GM03348 (cell line): ENCODE data around the gene ADCK1.
A peak's percentile ranks its signal among the peaks of the same experiment; 100 is the strongest.
"Not testable (repeated sequence)": the region's sequence is repeated elsewhere in the genome, so short reads cannot be mapped to it uniquely, and the experiment has no call there.

Experiments
- DNase-seq: peaks from one replicate; pipeline ENCODE4 v3.0.0; 2012; ENCODE audit warnings: low spot score

Gene ADCK1

GRCh38 chr14:77812028-77812427, 12.1 kb downstream of the ADCK1 start:
- no peak for DNase-seq

DNA sequence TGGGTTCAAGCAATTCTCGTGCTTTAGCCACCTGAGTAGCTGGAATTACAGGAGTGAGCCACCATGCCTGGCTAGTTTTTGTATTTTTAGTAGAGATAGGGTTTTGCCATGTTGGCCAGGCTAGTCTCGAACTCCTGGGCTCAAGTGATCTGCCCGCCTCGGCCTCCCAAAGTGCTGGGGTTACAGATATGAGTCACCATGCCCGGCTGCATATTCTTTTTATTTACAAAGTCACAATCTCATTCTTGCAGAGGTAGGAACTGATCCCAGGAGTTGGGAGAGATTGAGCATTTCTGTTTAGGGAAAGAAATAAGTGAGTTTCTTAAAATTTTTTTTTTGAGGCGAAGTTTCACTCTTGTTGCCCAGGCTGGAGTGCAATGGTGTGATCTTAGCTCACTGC, 12.8 kb downstream of the ADCK1 start:
- not testable (repeated sequence) for DNase-seq

GRCh38 chr14:77822307-77822706, 22.4 kb downstream of the ADCK1 start:
- no peak for DNase-seq

DNA sequence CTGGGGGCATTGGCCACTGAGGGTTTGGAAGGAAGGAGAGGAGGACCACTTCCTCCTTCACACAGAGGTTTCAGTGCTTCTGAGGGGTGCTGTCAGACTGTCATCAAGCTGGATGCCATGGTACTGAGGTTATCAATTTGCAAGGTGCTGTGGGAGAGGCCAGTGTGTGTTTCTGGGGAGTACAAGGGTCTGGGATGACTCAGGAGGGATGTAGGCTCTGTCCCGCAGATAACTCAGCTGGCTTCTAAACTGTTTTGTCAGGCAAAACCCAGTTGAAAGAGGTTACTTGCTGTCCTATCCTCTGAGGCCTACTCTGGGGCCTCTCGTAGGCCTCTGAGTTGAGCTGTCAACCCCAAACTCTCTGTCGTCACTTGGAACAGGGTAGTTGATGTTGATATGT, 22.8 kb downstream of the ADCK1 start:
- DNase-seq: no peak

GRCh38 chr14:77823378-77823777, 23.5 kb downstream of the ADCK1 start:
- no peak for DNase-seq

DNA sequence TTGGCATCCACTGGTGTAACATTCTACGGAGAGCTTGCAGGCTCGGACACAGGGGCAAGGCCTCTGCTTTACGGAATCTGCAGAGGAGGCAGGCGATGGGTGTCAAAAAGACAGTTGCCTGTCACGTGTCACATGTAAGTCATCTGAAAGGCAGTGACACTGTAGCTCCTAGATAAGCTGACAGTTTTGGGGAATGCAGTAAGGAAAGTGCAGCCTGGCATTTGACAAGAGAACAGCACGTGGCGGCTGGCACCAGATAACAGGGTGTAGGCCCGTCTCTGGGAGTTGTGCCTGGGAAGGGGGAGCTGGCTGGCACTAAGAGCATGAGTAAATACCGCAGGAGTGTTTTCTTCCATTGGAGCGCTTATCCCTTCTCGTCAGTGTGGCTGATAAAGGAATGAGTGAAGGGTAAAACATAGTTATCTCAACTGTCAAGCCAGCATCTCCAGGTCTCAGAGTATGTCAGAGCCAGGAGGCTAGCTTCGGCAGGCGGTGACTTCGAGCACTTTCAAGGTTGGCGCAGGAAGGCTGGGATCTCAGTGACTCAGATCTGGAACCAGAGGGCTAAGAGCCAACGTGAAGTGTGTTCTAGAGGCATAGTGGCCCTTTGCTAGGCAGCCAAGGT, 26.1 kb downstream of the ADCK1 start:
- no peak for DNase-seq

- no peak for DNase-seq
These were observed 30.8 kb downstream of the ADCK1 start for GRCh38 chr14:77830692-77831091.

- no peak for DNase-seq
These were observed 32.4 kb downstream of the ADCK1 start for GRCh38 chr14:77832297-77832696.

GRCh38 chr14:77837926-77838325, 38.0 kb downstream of the ADCK1 start:
- no peak for DNase-seq

DNA sequence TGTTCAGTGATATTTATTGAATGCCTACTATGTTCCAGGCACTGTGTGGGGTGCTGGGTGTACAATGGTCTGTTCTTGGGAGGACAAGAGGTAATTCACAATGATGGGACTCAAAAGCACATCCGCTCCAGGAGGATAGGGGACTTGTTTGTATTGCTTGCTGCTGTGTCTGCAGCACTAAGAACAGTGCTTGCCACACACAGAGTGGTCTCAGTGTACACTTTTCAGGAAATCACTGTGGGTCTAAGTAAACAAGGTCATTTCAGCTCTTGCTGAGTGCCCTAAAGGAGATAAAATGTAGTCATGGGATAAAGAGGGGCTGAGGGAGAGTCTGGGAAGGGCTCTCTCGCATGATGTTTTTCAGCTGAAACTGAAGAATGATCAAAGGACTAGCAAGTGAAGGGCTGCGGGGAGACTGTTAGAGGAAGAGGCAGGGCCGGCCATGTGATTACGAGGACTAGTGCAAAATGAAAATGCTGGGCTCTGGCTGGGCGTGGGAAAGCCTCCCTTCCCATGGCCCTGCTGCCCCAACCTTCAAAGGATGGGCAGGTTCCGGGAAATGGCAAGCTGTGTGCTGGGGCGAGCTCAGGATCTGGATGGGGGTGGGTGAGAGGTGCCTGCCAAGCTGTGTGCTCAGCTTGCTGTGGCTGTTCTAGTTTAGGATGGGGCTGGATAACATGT, 39.1 kb downstream of the ADCK1 start:
- no peak for DNase-seq

DNA sequence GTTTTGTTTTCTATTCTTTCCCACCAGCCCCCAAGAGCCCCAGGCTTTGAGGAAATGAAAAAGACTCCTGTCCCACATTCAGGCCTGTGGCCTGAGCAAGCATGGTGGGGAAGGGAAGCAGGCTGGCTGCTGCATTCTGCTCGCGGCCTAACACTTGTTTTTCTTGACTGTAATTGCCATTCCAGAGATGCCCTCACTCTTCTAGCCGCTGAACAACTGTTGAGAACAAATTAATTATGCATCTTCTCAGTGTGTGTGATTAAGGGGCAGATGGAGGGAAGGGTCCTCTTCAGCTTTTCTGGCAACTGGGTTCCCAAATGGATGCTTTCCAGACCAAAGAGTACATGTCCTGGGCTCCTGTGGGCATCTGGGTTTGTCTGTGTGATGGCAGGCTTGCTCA, 43.3 kb downstream of the ADCK1 start:
- no peak for DNase-seq

DNA sequence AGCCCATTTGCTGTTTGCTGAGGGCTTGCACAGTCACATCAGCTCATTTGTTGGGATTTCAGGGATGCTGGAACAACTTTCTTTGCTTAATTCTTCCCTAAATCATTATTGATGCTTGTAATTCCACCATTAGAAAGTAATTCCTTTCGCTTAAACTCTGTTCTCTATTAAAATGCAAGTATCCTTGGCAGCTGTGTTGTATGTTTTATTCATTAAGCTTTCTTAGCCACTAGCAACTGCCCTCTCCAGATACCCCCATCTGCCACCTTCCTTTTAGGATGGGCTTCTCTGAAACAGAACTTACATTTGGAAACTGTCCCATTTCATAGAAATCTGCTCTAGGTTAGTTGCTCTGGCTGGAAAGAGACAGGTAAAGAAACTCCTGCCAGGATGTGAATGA, 43.7 kb downstream of the ADCK1 start:
- no peak for DNase-seq

GRCh38 chr14:77844802-77845201, 44.9 kb downstream of the ADCK1 start:
- DNase-seq: no peak

GRCh38 chr14:77848031-77848430, 48.1 kb downstream of the ADCK1 start:
- DNase-seq: peak; percentile 71

GRCh38 chr14:77849711-77850110, 49.8 kb downstream of the ADCK1 start:
- DNase-seq: no peak

DNA sequence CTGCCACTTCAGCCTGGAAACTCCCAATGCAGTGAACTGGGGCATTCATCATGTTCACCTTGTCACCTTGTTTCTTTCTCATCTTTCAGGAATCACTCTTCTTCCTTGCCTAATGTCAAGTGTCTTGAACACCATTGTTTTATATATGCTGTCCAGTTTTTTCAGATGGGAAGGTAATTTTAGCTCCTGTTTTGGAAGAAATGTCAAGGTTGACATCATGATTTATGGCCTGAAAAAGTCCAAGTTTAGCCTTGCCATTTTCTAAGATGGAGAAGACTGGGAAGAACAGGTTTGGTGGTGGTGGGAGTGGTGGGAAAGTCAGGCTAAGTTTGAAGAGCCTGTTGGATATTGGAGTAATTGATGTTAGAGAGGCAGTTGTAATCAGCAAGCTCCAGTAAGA, 54.0 kb downstream of the ADCK1 start:
- no peak for DNase-seq

DNA sequence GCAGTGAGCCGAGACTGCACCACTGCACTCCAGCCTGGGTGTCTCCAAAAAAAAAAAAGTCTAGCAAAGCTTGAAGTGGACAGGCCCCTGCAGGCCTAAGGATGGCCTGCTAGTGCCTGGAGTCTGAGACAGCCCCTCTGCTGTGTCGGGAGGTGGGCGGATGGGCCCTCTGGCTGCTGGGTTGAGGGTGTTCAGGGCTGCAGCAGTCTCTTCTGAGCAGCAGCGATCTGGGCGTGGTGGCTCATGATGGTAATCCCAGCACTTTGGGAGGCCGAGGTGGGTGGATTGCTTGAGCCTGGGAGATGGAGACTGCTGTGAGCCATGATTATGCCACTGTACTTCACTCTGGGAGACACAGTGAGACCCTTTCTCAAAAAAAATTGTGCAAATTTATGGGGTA, 57.0 kb downstream of the ADCK1 start:
- no peak for DNase-seq

DNA sequence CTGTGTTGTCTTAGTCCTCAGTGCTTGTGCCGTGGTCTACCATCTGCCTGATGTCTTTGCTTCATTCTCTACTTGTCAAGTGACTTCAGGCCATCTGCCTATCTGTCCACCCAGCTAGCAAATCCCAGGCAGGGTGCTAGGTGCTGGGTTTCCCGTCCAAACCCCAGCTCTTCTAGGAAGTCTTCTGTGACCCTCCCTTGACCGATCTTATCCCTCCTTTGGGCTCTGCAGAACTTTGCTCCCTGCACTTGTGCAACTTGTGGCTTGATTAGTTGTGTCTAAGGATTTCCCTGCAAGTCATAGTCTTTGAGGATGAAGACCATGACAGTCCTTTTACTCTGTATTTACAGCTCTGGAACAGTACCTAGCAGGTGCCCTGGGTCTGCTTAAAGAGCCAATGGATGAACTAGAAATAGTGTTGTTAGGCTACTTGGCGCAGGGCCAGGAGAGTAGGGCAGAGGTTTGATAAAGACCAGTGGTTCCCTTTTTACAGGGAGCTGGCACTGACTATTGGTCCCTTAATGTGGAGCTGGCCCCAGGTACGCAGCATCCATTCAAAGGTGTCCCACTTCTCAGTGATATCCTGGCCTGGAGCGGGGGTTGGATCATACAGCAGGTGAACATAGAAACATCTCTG, 60.1 kb downstream of the ADCK1 start:
- no peak for DNase-seq

DNA sequence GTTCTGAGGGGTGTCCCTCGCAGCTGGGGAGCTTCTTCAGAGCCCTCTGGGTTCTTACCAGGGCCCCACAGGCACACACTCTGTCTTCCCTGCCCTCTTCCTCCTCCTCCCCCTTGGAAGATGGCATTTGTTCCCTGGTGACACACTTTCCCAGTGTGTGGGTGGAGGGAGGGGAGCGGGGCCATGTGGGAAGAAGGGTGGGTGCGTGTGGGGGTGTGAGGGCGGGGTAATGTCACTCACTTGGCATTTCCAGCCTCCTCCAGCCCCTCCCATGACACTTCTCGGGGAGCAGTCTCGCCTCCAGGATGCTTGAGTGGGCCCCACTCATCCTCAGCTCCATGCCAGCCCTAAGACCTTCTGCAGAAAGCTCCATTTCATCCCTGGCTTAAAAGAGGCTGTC, 61.3 kb downstream of the ADCK1 start:
- DNase-seq: no peak

DNA sequence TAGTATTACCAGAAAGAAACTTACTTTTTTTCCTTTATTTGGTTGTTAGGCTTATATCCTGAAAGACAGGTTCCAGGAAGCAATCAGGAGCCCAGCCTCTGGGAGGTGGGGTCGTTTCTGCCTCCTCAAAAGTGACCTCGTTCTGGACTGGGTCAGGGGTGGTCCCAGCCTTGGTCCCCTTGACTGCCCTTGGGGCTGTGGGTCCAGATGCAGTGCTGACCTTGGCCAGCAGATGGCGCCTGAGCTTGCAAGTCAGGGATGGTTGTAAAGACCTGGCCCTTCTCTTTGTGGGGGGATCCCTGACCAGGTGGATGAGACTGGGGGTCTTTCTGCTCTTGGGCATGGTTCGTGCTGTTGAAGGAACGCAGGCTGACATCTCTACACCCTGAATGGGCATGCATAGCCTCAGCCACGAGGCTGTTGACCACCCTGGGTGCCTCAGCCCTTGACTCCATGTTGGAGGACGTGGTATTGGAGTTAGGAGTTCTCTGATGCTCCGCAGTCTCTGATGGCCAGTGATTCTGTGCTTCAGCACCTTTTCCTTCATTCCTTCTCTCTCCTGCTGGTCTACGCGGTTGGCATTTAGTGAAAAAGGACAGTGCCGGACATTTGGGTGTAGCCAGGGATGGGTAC, 62.4 kb downstream of the ADCK1 start:
- peak; percentile 85 for DNase-seq

GRCh38 chr14:77864085-77864484, 64.2 kb downstream of the ADCK1 start:
- DNase-seq: no peak

GRCh38 chr14:77864580-77864979, 64.7 kb downstream of the ADCK1 start:
- no peak for DNase-seq

DNA sequence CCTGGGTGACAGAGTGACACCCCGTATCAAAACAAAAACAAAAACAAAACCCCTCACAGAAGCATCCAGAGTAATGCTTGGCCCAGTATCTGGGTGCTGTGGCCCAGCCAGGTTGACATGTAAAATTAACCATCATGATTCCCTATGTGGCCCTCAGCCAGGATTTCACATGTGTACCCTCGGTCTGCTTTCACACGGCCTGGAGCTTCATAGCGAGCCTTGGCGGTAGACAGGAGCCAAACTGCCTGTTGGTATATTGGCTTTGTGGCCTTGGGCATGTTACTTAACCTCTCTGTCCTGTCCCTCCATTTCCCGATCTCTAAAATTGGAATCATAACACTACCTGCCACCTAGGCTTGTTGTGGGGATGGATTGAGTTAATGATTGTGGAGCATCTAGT, 65.5 kb downstream of the ADCK1 start:
- no peak for DNase-seq
